D721Med (cell line): ENCODE data around the gene ARHGEF10L.

Experiments used
- DNase-seq: peaks from one replicate; pipeline ENCODE4 v3.0.0; 2011; ENCODE audit warnings: low spot score; ENCODE audit not compliant: insufficient read length
- FAIRE-seq: peaks from 2 replicates; lab custom pipeline; 2011; peaks lifted over from hg19 to GRCh38; lab: Jason Lieb, UNC
- TF ChIP-seq, protein P1 (sequence below): IDR thresholded peaks from 2 replicates; pipeline ENCODE4 v1.5.1; 2012; ENCODE audit warnings: mild to moderate bottlenecking, control low read depth; ENCODE audit not compliant: insufficient read depth; ENCODE audit errors: missing control alignments

ARHGEF10L gene

DNA sequence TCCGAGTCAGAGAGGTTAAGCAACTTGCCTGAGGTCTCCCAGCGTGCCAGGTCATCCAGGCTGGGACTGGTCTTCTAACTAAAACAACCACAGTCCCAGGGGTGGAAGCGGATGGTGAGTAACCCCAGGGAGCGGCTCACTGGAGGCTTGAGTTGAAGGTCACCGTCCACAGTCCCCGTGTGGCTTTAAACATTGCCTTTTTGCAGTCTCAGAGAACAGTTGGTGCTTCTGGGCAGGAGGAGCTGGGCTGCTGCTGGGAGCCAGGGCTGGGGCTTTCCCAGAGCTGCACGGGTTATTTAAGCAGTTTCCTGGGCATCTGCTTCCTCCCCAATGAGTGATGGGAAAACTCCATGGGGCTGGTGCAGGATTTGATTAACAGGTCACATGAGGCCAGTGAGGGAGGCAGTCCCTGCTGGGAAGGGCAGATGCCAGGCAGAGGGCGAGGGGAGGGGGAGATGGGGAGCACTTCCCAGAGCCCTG is 12.3 kb downstream of the ARHGEF10L start:
- TF ChIP-seq, protein P1, sequence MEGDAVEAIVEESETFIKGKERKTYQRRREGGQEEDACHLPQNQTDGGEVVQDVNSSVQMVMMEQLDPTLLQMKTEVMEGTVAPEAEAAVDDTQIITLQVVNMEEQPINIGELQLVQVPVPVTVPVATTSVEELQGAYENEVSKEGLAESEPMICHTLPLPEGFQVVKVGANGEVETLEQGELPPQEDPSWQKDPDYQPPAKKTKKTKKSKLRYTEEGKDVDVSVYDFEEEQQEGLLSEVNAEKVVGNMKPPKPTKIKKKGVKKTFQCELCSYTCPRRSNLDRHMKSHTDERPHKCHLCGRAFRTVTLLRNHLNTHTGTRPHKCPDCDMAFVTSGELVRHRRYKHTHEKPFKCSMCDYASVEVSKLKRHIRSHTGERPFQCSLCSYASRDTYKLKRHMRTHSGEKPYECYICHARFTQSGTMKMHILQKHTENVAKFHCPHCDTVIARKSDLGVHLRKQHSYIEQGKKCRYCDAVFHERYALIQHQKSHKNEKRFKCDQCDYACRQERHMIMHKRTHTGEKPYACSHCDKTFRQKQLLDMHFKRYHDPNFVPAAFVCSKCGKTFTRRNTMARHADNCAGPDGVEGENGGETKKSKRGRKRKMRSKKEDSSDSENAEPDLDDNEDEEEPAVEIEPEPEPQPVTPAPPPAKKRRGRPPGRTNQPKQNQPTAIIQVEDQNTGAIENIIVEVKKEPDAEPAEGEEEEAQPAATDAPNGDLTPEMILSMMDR, result no peak
- DNase-seq (no peak), FAIRE-seq (no peak)

DNA sequence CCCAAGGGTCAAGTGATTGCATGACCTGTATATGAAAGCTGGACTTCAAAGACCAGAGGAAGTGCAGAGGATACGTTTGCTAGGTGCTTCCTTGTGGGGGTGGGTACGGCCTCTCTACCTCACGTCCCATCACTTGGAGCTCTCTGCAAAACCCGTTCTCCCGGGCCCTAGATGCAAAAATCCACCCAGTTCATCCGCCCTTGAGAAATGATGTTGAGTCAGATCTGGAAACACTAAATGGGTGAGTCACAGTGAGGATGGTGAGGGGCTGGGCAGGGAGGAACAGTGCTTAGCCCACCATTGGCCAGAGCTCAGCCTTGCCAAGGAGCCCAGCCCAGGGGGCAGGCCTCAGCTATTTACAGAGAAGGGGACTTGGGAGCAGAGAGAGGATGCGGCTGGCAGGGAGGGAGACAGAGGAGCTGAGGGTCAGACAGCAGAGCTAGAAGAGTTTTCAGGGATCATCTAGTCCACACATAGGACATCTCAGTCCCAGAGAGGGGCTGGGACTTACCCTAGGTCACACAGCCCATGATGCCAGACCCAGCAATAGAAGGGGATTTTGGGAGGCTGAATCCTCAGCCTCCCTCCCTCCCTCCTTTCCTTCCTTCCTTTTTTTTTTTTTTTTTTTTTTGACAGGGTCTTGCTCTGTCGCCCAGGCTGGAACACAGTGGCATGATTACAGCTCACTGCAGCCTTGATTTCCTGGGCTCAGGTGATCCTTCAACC is 14.6 kb downstream of the ARHGEF10L start:
- TF ChIP-seq, protein P1, result no peak
- DNase-seq, result no peak
- FAIRE-seq, result no peak

DNA sequence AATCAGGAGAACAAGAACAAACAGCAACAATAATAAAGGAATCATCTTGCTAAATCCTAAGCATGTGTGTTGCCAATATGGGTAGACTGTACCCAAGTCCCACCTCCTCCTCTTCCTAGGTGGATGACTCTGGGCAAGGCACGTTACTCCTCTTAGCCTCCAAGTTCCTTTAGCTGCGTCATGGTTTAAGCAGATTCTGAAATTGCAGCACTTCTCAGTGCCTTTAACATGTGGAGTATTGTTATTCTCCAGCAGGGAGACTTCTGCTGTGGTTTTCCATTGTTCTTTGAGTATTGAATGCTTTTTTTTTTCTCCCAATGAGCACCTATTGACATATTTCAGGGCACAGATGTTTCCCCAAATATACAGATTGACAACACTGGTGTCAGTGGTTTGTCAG is 15.5 kb downstream of the ARHGEF10L start:
- no peak for FAIRE-seq
- TF ChIP-seq, protein P1, result no peak
- DNase-seq, result no peak

DNA sequence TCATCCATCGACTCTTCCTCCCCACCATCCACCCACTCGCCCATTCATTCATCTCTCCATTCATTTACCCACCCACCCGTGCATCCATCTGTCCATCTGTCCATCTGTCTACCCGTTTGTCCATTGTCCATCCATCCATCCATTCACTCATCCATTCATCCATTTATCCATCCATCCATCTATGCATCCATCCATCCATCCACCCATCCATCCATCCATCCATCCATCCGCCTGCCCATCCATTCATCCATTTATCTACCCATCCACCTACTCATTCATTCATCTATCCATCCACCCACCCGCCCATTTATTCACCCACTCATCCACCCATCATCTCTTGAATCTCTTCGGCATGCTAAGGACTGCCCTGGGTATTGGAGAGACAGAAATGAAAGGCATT is 18.5 kb downstream of the ARHGEF10L start:
- FAIRE-seq (no peak), DNase-seq (no peak)
- TF ChIP-seq, protein P1, result no peak

DNA sequence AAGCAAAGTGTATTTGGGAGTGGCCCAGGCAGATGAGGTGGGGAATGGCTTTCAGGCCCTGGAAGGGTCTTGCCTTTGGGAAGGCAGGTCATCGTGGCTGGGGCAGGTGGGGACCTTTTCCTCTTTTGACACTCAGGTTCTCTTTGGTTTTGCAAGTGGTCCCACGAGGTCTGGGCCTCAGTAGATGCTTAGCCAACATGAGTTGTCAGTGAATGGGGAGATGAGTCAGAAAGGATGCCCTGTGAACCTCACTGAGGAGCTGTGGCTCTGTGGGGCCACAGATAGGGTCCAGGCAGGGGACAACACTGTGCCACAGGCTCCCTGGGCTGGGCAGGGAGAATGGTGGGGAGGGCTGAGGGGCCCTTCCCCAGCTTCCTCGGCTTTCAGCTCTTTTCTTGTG is 19.0 kb downstream of the ARHGEF10L start:
- TF ChIP-seq, protein P1, result no peak
- FAIRE-seq (no peak), DNase-seq (no peak)

DNA sequence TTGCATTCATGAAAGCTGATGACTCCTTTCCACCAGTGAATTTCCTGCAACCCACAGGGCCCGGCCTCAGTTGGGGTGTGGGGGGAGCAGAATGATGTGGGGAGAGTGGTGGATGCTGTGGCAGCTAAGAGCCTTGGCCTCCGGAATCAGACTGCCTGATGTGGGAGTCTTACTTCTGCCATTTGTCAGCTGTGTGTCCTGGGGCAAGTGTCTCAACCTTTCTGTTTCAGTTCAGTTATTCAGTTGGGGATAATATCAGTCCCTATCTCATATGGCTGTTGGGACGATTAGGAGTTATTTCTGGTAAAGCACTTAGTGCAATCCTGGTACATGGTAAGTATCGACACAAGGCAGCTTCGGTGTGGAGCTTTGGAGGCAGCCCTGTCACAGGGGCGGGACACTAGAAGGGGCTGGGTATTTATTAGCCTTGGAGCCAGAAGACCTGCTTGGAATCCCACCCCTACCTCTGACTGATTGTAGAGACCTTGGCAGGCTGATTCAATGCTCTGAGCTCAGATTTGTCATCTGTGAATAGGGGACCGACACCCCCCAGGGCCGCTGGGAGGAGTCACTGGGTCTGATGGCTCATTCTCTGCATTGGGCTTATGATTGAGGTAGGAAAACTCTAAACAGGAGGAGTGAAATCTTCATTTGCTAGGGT is 19.6 kb downstream of the ARHGEF10L start:
- DNase-seq (no peak), FAIRE-seq (no peak)
- TF ChIP-seq, protein P1, result no peak
